Breast epithelium (tissue), 4 donors: ENCODE data around the gene KRT76. TPM values are rescaled to one million over a fixed set of nuclear protein-coding genes. Genes with fewer than 3 reads are reported as not detected.

ENCODE experiments used
- DNase-seq, 2 donors: peaks; one replicate each; pipeline ENCODE4 v3.0.0-alpha.2; 2019; ENCODE audit warnings: low spot score in 2 of 2
- H3K27ac ChIP-seq, 2 donors: fragments of 200-600 bp; sonication (generic) in 1 of 2; one replicate each; pipeline ENCODE4 v1.5.1; 2016 to 2019; ENCODE audit warnings: mild to moderate bottlenecking in 1 of 2
- H3K27me3 ChIP-seq, 2 donors: fragments of 200-600 bp; sonication (generic) in 1 of 2; one replicate each; pipeline versions ENCODE4 v1.5.1 to v1.6.0; 2017 to 2019; ENCODE audit warnings: control low read depth in 1 of 2, mild to moderate bottlenecking in 1 of 2
- H3K36me3 ChIP-seq: fragments of 200-600 bp; one replicate; pipeline ENCODE4 v1.5.1; 2019
- H3K4me1 ChIP-seq, 2 donors: fragments of 200-600 bp; sonication (generic); one replicate each; pipeline ENCODE4 v1.5.1; 2016 to 2019; ENCODE audit warnings: control low read depth in 1 of 2
- H3K4me3 ChIP-seq, 3 donors: fragments of 200-600 bp; sonication (generic); 1 replicate in 2 of 3; 2 replicates in 1 of 3; pipeline ENCODE4 v1.5.1; 2016 to 2019; ENCODE audit warnings: mild to moderate bottlenecking in 3 of 3, moderate library complexity in 2 of 3
- H3K9me3 ChIP-seq, 2 donors: fragments of 200-600 bp; sonication (generic) in 1 of 2; one replicate each; pipeline ENCODE4 v1.5.1; 2016 to 2019; ENCODE audit warnings: control low read depth in 1 of 2
- CTCF ChIP-seq, 3 donors: fragments of 450-650 bp; IDR thresholded peaks; one replicate each; pipeline ENCODE4 v1.5.1; 2016 to 2017; ENCODE audit warnings: antibody characterized with exemption in 3 of 3, mild to moderate bottlenecking in 3 of 3, moderate library complexity in 3 of 3
- POLR2A ChIP-seq: fragments of 450-650 bp; IDR thresholded peaks from one replicate; pipeline ENCODE4 v1.6.1; 2016; ENCODE audit warnings: antibody characterized with exemption, mild to moderate bottlenecking, moderate library complexity
- POLR2AphosphoS5 ChIP-seq, 3 donors: sonication (generic); formaldehyde crosslinking; IDR thresholded peaks; one replicate each; pipeline ENCODE4 v1.6.1; 2017; ENCODE audit warnings: antibody characterized with exemption in 3 of 3
- intact Hi-C: fragments of 100-400 bp; cut with DNase I; formaldehyde crosslinking; loops from one replicate; pipeline ENCODE4 v1.15.1; 2023; ENCODE audit warnings: low total_unique reads
- total RNA-seq, 3 donors: library from RNA; depleted of rRNA; stranded (reverse); fragments of >200 nt; gene quantifications; one replicate each; pipeline ENCODE4 v1.1.0, GENCODE V29; 2016

Gene KRT76
- total RNA-seq, 3 donors from 2014 or later, result not detected

- no peak for DNase-seq
- Histone ChIP-seq H3K27ac (no peak overlapping the region), H3K4me1 (no peaks in the 10 kb centered on the region), H3K27me3 (no peaks in the 10 kb centered on the region), H3K4me3 (no peak overlapping the region), H3K36me3 (no peaks in the 10 kb centered on the region), H3K9me3 (no peaks in the 10 kb centered on the region)
- intact Hi-C loops, result no loop called here
- TF ChIP-seq POLR2A, result no peak
- no peak for TF ChIP-seq POLR2AphosphoS5 (IDR thresholded peaks at IDR 0.05)
- no peak for TF ChIP-seq CTCF (IDR thresholded peaks at IDR 0.05)
Observed at GRCh38 chr12:52801773-52802172, 24.6 kb upstream of the KRT76 start.

- TF ChIP-seq POLR2A, result no peak
- no peak for TF ChIP-seq POLR2AphosphoS5 (IDR thresholded peaks at IDR 0.05)
- TF ChIP-seq CTCF (IDR thresholded peaks at IDR 0.05), result no peak
- no peaks in the 10 kb centered on the region for H3K27me3 ChIP-seq
- no peaks in the 10 kb centered on the region for H3K36me3 ChIP-seq
- H3K4me1 ChIP-seq, result no peaks in the 10 kb centered on the region
- DNase-seq, result no peak
- H3K27ac ChIP-seq, result no peak overlapping the region
- intact Hi-C loops, result no loop called here
- H3K4me3 ChIP-seq, result no peak overlapping the region
- no peaks in the 10 kb centered on the region for H3K9me3 ChIP-seq
Observed at GRCh38 chr12:52800259-52800917, 23.2 kb upstream of the KRT76 start.

- intact Hi-C loops, result loop anchor here (10.0 kb wide), 1 partner anchor 45 kb away; the partner anchor contains the start of gene KRT78
- Histone ChIP-seq H3K4me1 (no peaks in the 10 kb centered on the region), H3K36me3 (no peaks in the 10 kb centered on the region), H3K27ac (no peak overlapping the region), H3K9me3 (no peaks in the 10 kb centered on the region), H3K27me3 (no peaks in the 10 kb centered on the region), H3K4me3 (no peak overlapping the region)
- TF ChIP-seq POLR2AphosphoS5 (IDR thresholded peaks at IDR 0.05) (no peak), POLR2A (no peak), CTCF (IDR thresholded peaks at IDR 0.05) (no peak)
- no peak for DNase-seq
Observed at GRCh38 chr12:52799505-52800211, 22.5 kb upstream of the KRT76 start.

- Histone ChIP-seq H3K4me1 (no peaks in the 10 kb centered on the region), H3K9me3 (no peaks in the 10 kb centered on the region), H3K4me3 (no peak overlapping the region), H3K27ac (no peak overlapping the region), H3K36me3 (no peaks in the 10 kb centered on the region), H3K27me3 (no peaks in the 10 kb centered on the region)
- DNase-seq, result no peak
- no peak for TF ChIP-seq POLR2A
- no peak for TF ChIP-seq CTCF (IDR thresholded peaks at IDR 0.05)
- TF ChIP-seq POLR2AphosphoS5 (IDR thresholded peaks at IDR 0.05), result no peak
- intact Hi-C loops, result loop anchor here (10.0 kb wide), 1 partner anchor 46 kb away; the partner anchor contains the start of gene KRT78
Observed at GRCh38 chr12:52798671-52799504, 21.7 kb upstream of the KRT76 start.
